ENCODE measurements around the gene PIK3R4.

Gene PIK3R4

DNA sequence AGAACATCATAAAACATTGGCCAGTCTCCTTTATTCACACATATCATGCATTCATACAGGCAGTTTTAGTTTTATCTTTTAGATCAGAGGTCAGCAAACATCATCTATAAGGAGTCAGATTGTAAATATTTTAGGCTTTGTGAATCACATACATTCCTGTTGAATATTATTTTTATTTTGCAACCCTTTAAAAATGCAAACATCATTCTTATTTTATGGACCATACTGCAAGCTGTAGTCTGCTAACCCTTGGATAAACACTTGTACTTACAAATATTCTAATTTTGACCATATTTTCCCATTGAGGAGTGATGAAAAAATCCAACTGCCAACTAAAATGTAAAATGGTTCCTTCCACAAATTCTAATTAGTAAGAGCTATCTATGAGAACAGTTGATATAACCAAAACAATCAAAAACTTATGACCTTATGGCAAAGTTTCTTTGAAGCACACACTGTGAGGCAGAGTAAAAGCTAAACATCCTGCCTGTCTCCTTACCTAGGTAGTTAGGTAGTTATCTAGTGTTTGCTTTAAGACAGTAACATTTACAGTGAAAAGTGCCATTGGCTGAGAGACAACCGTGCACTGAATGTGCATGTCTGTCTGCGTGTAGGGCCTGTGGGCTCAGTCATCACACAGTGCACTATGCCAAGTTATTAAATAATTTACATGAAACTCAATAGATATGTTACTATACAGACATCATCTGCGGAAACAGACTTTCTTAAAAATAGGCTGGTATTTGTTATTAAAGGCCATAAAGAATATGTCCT is 57.7 kb downstream of the PIK3R4 start:
- DNase-seq (ENCODE audit: low read depth) = no peak

DNA sequence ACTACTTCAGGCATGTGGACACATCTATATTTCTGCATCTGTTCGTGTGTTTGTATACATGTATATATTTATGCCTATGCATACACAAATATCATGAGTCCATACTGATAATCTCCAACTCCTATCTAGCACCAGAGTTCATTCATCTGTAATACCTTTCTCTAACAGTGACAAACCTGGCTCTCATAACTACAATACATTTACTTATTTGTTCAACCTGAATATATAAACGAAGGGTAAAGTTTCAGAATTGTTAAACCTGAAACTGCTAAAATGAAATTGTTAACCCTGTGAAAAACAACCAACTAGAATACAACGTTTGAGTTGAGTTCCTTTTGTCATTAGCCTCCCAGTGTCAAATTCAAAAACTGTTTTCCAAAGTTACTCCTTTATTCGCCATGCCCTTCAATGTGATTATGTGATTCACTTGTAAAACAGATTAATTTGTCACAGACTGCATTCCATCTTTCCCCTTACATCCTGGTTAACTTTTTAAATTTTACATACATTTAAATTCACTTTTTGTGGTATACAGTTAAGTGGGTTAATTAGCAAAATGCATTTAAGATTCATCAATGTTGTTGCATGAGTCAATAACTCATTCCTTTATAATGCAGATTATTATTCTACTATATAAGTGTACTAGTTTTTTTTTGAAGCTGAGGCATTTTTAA is 58.5 kb downstream of the PIK3R4 start:
- no peak for DNase-seq (ENCODE audit: low read depth)

DNA sequence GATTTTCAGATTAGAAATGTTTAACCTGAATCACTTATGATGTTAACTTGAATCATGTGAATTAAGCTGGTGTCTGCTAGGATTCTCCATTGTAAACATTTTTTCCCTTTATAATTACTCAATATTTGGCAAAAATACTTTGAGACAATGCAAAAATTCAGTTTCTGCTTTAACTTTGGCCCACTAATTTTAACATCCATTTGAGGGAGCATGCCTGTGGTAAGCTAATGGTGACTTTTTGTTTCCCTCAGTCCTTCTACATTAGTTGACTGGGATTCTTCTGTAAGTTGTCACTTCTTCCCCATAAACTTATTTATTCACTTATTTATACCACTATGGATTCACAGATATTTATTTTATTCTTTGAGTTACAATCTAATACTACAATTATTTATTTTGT is 59.3 kb downstream of the PIK3R4 start:
- DNase-seq (ENCODE audit: low read depth) = no peak

DNA sequence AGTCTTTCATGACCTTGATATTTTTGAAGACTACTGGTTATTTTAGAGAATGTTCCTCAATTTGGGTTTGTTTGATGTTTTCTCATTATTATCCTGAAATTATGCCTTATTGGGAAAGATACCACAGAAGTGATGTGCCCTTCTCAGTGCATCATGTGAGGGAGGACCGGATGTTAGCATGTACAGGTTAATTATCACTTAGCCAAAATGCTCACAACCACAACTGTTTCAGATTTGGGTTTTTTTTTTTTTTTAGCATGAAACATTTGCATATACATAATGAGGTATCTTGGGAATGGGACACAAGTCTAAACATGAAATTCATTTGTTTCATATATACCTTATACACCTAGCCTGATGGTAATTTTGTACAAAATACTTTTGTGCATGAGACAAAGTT is 59.8 kb downstream of the PIK3R4 start:
- DNase-seq (ENCODE audit: low read depth) = no peak

DNA sequence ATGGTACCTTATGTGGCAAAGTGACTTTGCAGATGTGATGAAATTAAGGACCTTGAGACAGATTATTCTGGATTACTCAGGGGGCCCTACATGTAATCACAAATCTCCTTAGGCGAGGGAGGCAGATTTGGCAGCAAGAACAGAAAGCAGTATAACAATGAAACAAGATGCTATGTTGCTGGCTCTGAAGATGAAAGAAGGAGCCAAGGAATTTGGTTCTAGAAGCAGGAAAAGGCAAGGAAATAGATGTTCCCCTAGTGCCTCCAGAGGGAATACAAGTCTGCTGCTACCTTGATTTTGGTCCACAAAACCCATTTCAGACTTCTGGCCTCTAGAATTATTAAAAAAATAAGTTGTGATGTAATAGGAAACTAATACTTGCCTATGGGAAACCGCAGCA is 64.5 kb downstream of the PIK3R4 start:
- no peak for DNase-seq (ENCODE audit: low read depth)

DNA sequence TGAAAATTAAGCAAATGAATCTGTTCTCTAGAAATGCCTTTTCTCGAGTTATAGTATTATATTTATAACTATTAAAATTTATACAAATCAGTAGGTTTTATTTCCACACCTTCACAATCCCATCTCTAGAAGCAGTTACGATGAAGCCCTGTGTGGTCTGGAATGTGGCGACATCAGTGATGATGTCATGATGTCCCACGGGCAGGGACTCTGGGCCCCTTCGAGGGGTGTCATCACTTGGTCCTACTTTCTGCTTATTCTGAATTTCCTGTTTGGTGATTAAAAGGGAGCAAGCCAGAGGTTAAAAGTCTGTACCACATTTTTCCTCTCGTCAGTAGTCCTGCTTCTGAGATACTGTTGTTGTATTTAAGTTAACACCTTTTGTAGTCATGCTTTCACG is 67.4 kb downstream of the PIK3R4 start:
- no peak for DNase-seq (ENCODE audit: low read depth)

DNA sequence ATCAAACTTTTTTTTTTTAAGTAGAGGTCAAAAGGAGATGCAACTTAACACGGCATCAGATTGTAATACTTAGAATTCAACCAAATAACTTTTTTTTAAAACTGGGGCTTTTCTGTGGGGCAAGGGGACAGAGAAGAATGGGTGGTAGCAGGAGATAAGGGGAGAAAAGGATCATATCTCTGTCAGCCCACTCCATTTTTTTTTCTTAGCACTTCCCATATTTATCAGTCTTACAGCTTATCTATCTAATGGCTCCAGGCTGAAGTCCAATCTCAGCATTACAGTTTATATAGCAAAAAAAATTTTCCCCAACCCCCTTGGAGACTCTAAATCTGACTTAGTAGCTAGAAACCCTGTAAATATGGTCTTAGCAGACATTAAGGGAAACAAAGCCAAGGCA is 69.3 kb downstream of the PIK3R4 start:
- DNase-seq (ENCODE audit: low read depth) = no peak

DNA sequence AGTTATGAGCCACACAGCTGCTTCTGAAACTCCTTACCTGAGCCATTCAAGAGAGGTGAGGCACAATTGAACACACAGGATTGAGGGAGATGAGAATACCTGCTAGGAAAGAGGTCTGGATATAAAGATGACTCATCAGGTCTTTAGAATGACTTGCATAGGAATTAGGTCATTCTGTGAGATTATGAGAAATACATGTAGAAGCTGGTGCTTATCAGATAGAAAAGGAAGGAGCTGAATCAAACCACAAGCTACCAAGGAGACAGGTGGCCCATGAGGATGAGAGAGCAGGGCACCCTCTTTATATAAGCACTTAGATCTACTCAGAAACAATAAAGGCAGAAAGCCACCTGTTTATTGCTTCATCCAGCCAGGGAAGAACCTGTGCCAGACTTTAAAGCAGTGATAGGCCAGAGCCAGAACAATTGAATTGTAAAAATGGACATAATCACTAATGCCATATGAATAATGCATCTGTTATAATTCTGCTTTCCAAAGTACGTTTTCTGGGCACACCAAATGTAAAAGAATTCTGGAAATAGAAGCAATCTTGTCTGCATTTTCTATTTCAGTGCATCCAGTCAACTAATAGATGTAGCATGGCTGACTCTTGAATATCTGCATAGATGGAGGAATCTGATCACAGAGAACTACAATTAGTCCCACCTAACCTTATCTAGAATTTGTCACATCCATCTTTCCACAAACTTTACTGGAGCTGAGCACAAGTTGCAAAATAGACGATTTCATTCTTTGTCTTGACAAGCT is 74.9 kb downstream of the PIK3R4 start:
- no peak for DNase-seq (ENCODE audit: low read depth)

DNA sequence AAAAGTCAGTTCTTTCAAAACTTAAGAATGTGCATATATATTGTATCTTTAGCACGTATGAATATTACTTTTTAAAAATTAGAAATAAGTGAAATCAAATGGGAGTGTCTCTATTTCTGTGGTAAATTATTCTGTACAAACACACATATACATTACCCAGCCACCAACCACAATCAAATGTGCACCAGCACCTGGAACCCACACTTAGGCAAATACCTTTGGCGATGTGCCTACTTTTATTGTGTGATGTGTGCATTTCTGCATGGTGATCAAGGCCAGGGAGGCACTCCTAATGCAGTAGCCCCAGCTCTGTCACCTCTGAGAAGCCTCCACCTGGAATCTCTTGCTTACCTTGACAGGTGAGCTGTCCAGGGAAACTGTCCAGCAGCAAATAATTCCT is 76.9 kb downstream of the PIK3R4 start:
- no peak for DNase-seq (ENCODE audit: low read depth)

DNA sequence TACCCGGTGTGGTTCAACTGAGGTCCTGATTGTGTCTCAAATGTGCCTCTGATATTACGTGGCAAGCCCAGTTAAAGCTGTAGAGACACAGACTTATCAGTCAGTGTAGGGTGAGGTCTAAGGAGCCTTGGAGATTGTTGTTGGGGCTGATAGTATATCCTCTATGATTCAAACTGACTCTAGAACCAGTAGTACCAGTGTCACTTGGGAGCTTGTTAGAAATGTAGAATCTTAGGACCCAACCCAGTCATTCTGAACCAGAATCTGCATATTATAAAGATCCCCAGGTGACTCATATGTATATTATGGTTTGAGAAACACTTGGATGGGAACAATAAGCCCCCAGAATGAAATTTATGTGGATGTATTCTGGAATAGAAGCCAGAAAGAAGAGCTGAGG is 83.5 kb downstream of the PIK3R4 start:
- no peak for DNase-seq (ENCODE audit: low read depth)

DNA sequence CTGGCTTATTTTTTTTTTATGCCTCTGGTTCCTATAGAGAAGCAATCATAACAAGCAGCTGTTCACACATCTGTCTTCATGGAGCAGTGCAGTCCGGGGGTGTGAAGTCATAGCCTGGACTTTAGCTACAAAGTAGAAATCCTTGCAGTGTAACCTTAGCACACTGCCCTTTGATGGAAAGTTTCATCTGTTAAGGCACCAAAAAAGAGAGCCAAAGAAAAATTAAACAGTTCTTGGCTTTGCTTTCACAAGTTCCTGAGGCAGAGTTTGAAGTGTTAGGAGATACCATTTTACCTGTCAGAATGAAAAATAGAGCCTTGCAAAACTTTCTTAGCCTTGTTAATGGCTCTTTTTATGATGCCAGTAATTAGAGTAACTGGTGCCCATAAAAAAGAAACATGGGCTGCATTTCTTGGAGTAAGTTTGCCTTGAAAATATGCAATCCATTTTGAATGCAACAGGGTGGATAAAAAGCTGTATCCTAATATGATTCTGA is 84.1 kb downstream of the PIK3R4 start:
- DNase-seq (ENCODE audit: low read depth) = no peak

DNA sequence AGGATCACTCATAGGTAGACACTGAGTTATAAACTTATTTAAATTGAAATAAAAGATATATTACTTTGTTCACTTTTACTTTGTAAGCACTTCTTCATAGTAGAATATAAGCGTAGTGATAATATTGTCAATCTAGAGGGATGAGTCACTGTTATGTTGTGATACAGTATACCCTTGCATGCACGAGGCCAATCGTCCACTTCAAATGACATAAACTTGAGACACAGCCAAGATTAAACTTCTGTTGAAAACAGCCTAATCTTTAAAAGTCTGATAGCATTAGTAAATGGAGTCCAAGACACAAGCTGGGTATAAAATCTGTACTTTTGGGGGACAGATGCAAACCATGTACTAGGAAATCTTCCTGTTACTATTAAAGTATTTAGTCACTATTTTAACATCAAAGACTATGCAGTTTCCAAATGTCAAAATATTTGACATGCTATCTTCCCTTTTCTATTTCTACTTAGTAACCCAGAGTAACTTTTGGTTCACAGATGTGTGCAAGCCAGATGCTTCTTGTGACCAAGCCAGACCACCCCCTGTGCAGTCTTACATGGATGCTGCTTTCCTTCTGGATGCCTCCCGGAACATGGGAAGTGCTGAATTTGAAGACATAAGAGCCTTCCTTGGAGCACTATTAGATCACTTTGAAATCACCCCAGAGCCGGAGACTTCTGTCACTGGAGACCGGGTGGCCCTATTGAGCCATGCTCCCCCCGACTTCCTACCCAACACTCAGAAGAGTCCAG is 85.3 kb downstream of the PIK3R4 start:
- no peak for DNase-seq (ENCODE audit: low read depth)

DNA sequence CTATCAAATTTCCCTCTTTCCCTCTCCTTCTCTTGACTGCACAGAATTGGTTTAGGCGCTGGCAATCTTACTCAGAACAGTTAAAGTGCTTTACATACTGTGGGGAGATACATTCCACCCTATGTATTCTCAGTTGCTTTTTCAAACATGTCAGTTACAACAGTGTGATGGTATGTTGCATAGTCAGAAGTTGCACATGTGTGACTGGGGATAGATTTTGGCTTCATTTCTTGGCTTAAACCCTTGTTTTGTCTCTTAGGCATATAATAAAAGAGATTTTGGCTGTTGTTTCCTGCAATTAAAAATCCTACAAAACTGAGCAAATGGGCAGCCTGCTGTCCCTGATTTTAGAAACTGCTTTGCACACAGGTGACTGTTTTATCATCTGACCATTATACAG is 86.7 kb downstream of the PIK3R4 start:
- DNase-seq (ENCODE audit: low read depth) = no peak

DNA sequence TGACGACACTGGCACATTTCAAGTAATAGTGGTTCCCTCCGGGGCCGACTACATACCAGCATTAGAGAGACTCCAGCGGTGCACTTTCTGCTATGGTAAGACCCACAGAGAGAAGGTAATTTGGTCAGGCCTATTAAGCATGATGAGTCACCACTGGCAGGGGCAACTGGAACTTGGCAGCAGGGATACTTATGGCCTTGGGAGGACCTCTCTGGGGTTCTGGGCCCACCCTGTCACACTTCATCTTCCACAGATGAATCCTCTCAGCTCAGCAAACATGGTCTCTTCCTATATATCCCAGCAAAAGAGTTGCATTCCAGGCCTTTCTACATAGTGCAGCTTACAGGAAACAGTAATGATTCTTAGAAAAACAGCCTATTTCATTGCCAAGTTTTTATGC is 88.0 kb downstream of the PIK3R4 start:
- no peak for DNase-seq (ENCODE audit: low read depth)

DNA sequence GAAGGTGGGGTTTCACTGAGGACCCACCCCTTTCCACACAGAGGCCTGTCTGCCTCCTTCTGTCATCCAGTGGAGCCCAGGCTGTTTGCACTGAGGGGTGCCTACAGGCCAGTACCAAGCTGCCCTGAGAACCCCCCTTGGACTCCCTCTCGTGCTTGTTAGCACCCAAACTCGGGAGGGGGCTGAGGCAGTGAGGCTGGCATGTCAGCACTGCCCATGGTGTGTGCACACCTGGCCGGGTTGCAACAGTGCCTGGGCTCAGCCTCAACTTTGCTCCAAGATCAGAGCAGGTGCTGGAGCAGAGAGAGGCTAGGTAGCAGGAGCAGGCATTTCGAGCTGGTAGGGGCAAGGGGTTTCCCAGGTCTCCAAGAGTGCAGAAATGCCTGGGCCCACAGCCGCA is 90.0 kb downstream of the PIK3R4 start:
- DNase-seq (ENCODE audit: low read depth) = no peak

DNA sequence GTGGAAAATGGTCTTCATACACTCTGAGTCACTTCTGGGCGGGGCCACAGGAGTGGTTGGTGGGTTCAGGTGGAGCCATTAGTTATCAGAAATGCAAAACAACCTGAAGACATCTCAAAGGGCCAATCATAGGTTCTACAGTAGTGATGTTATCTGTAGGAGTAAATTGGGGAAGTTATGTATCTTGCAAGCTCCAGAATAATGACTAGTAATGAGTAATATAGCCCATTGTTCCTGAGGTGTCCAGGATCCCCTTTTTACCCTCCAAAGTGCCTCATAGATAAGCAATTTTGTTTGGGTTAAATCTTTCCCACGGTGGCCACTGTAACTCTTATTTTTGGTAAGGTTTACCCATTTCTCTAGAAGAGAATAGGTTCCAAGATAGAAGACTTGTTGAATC is 91.7 kb downstream of the PIK3R4 start:
- no peak for DNase-seq (ENCODE audit: low read depth)

DNA sequence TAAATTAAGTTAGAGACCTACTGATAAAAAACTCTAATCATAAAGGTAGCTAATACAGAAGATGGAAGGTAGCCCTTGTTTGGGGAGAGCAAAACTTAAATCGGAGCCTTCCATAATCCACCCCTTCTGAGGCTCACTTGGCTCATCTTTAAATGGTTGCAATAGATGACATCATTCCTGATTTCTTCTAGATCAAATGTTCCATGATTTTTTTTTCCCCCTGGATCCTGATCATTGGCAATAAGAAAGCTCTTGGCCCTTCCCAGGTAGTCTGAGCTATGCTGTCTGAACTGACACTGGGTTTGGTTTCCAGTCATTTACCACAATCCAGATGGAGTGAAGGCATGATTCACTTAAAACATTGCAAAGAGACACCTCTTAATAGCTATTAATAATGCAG is 92.5 kb downstream of the PIK3R4 start:
- no peak for DNase-seq (ENCODE audit: low read depth)

DNA sequence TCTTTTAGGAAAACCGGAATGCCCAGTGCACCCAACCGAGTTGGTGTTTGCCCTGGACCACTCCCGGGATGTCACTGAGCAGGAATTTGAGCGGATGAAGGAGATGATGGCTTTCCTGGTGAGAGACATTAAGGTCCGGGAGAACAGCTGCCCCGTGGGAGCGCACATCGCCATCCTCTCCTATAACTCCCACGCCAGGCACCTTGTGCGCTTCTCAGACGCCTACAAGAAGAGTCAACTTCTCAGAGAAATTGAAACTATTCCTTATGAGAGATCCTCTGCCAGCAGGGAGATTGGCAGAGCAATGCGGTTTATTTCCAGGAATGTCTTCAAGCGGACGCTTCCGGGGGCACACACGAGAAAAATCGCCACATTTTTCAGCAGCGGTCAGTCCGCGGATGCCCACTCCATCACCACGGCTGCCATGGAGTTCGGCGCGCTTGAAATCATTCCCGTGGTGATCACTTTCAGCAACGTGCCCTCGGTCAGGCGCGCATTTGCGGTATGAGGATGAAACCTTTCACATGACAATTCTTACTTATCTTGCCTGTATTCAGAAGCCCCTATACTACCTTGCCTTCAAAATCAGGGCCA is 97.5 kb downstream of the PIK3R4 start:
- no peak for DNase-seq (ENCODE audit: low read depth)

DNA sequence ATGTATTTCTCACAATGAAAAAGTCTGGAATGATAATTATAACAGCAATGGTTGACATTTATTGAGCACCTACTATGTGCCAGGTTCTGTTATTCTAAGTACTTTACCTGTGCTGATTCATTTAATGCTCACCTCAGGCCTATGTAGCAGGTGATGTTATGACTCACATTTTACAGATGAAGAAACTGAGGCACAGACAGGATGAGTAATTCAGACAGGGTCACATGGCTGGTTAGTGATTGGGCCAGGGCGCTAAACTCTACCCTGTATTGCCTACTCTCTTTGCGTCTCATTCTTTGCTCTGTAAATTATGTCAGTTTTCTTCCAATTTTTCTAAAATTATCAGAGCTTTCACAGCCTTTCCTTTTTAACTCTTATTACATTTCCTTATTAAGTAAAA is 98.3 kb downstream of the PIK3R4 start:
- no peak for DNase-seq (ENCODE audit: low read depth)

DNA sequence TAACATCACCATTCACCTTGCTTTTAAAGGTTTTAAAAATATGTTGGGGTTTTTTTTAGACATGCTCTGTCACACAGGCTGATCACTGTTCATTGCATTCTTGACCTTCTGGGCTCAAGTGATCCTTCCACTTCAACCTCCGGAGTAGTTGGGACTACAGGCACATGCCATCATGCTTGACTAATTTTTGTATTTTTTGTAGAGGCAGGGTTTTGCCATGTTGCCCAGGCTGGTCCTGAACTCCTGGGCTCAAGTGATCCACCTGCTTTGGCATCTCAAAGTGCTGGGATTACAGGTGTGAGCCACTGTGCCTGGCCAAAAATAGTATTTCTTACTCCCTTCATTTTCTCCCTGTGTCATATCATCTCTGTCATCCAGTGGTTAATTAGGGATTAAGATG is 101.4 kb downstream of the PIK3R4 start:
- DNase-seq (ENCODE audit: low read depth) = no peak

DNA sequence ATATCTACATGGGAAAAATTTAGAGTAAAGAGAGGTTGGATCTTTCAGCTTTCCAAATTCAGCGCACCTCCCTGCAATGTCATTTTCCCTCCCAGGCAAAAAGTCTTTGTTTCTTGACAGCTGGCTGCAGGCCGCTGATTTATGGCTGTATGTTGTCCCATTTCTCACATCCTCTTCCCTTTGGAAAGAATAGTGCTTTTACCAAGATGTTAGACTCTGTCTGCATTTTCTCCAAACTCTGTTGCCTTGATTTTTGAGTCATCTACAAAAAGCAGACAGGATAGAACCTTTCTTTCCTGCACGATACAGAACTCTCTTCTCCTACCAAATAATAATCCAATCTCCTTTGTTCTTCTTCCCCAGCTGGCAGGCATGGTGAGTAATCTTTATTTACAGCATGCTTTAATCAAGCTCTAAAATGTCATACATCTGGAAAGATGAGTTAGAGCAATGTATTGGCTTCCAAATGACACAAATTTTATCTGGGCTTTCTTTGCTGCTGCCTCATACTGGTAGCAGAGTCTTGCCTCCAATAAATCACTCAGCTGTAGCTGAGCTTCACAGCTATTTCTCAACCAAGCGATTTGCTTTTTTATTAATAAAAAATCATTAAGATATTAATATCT is 101.9 kb downstream of the PIK3R4 start:
- DNase-seq (ENCODE audit: low read depth) = no peak
